GM12878 (cell line): Measurements from ENCODE around the gene ZNF814. TPM values are rescaled to one million over a fixed set of nuclear protein-coding genes. Genes with fewer than 3 reads are reported as not detected.
A peak's percentile ranks its signal among the peaks of the same experiment; 100 is the strongest.

ENCODE experiments used
- ATAC-seq: fragments of 200-7000 bp; cut with Tn5 transposase; 3 replicates; pipeline ENCODE4 v1.9.1; 2020; ENCODE audit warnings: mild to moderate bottlenecking, moderate library complexity
- BruUV-seq: library from RNA; stranded (reverse); fragments of 400-500 nt; replicated peaks from 2 replicates; lab custom pipeline; 2021; lab: Mats Ljungman, UMichigan
- CTCF ChIA-PET: fragments of 300-600 bp; sonication (Branson Sonifier 250); formaldehyde crosslinking; extraction: SDS; loops from one replicate; lab custom pipeline; 2021; ENCODE audit warnings: inconsistent platforms; lab: Yijun Ruan, JAX
- POLR2A ChIA-PET: fragments of 350-600 bp; formaldehyde crosslinking; extraction: SDS; loops from one replicate; lab custom pipeline; 2021; ENCODE audit warnings: inconsistent platforms; lab: Charles Lee
- RAD21 ChIA-PET: fragments of 300-600 bp; sonication (Branson Sonifier 250); formaldehyde crosslinking; loops from one replicate; lab custom pipeline; 2023; ENCODE audit warnings: antibody characterized with exemption; ENCODE audit not compliant: unreplicated experiment; lab: Charles Lee
- SMC1A ChIA-PET: fragments of 300-600 bp; sonication (Branson Sonifier 250); formaldehyde crosslinking; loops from one replicate; lab custom pipeline; 2023; ENCODE audit not compliant: unreplicated experiment, uncharacterized antibody; lab: Charles Lee
- DNase-seq: peaks from one replicate; pipeline ENCODE4 v3.0.0-alpha.2; 2011; ENCODE audit warnings: low read depth, low spot score
- FAIRE-seq: peaks from 3 replicates; lab custom pipeline; 2011; peaks lifted over from hg19 to GRCh38; lab: Jason Lieb, UNC
- H2AFZ ChIP-seq: 2 replicates; pipeline ENCODE4 v1.6.0; 2011; ENCODE audit warnings: low read depth, low read length, control low read depth; ENCODE audit not compliant: control insufficient read depth
- H3K27ac ChIP-seq: 2 replicates; pipeline ENCODE4 v1.5.1; 2011; ENCODE audit warnings: control low read depth; ENCODE audit not compliant: control insufficient read depth, insufficient read depth
- H3K27me3 ChIP-seq, 2 experiments: replicated peaks in 1 of 2; 2 replicates each; pipeline versions ENCODE4 v1.6.0 to v1.6.1; 2011; ENCODE audit warnings: low read length in 1 of 2; ENCODE audit not compliant: control insufficient read depth in 2 of 2, insufficient read depth in 2 of 2
- H3K36me3 ChIP-seq, 2 experiments: 2 replicates each; pipeline ENCODE4 v1.5.1; 2011; ENCODE audit warnings: low read length in 1 of 2; ENCODE audit not compliant: control insufficient read depth in 2 of 2, insufficient read depth in 2 of 2
- H3K4me1 ChIP-seq: 2 replicates; pipeline ENCODE4 v1.6.1; 2011; ENCODE audit warnings: mild to moderate bottlenecking, low read length, moderate library complexity, mixed read lengths; ENCODE audit not compliant: control insufficient read depth, insufficient read depth
- H3K4me2 ChIP-seq: 2 replicates; pipeline ENCODE4 v1.6.0; 2011; ENCODE audit warnings: control low read depth; ENCODE audit not compliant: control insufficient read depth, insufficient read depth
- H3K4me3 ChIP-seq: fragments of 200-600 bp; sonication (generic); 2 replicates; pipeline ENCODE4 v1.5.1; 2016
- H3K79me2 ChIP-seq: 2 replicates; pipeline ENCODE4 v1.6.0; 2011; ENCODE audit warnings: low read length; ENCODE audit not compliant: control insufficient read depth, insufficient read depth
- H3K9ac ChIP-seq: 2 replicates; pipeline ENCODE4 v1.8.0; 2011; ENCODE audit warnings: low read length, control low read depth, mixed read lengths; ENCODE audit not compliant: control insufficient read depth, insufficient read depth
- H3K9me3 ChIP-seq: replicated peaks from 3 replicates; pipeline ENCODE4 v1.5.1; 2011; ENCODE audit warnings: mild to moderate bottlenecking, low read length; ENCODE audit not compliant: control insufficient read depth, insufficient read depth
- H4K20me1 ChIP-seq: 2 replicates; pipeline ENCODE4 v1.6.0; 2011; ENCODE audit not compliant: control insufficient read depth, insufficient read depth
- EP300 ChIP-seq, 2 experiments: fragments of 150-350 bp in 1 of 2; IDR thresholded peaks; 2 replicates each; pipeline ENCODE4 v1.6.1; 2011 to 2012; ENCODE audit warnings: low read depth in 2 of 2, low read length in 2 of 2, borderline replicate concordance in 1 of 2, improper control_type of control experiment in 1 of 2, inconsistent platforms in 1 of 2; ENCODE audit not compliant: control insufficient read depth in 1 of 2
- GABPA ChIP-seq: IDR thresholded peaks from 2 replicates; pipeline ENCODE4 v1.6.1; 2014; ENCODE audit warnings: antibody characterized with exemption, low read depth, mild to moderate bottlenecking, inconsistent platforms
- HDAC6 ChIP-seq: fragments of 200-600 bp; sonication (generic); IDR thresholded peaks from one replicate; pipeline ENCODE4 v1.8.0; 2017; ENCODE audit warnings: antibody characterized with exemption; ENCODE audit not compliant: unreplicated experiment
- LARP7 ChIP-seq: fragments of 450-650 bp; IDR thresholded peaks from 2 replicates; pipeline ENCODE4 v1.6.1; 2017; ENCODE audit warnings: mild to moderate bottlenecking
- NFXL1 ChIP-seq: fragments of 450-650 bp; IDR thresholded peaks from 2 replicates; pipeline ENCODE4 v1.6.1; 2017; ENCODE audit warnings: antibody characterized with exemption, mild to moderate bottlenecking, borderline replicate concordance
- SMC3 ChIP-seq: IDR thresholded peaks from 2 replicates; pipeline ENCODE4 v1.6.1; 2011; ENCODE audit warnings: low read length, improper control_type of control experiment, borderline replicate concordance
- YY1 ChIP-seq: IDR thresholded peaks from 2 replicates; pipeline ENCODE4 v1.6.1; 2011; ENCODE audit warnings: low read depth, mild to moderate bottlenecking, low read length
- ZNF687 ChIP-seq: fragments of 450-650 bp; IDR thresholded peaks from 2 replicates; pipeline ENCODE4 v1.6.1; 2017; ENCODE audit warnings: mild to moderate bottlenecking, moderate library complexity
- WGBS: methylation state at CpG from one replicate; pipeline ENCODE4 v1.1.6; 2016; ENCODE audit warnings: low lambda C conversion rate; ENCODE audit not compliant: insufficient replicate concordance, insufficient coverage; ENCODE audit errors: missing lambda C conversion rate; 5-methylcytosine and 5-hydroxymethylcytosine counted together
- in situ Hi-C: fragments of 300-500 bp; cut with MboI; formaldehyde crosslinking; loops from 9 replicates; pipeline ENCODE4 v1.14.3; 2018; ENCODE audit warnings: mixed read lengths
- intact Hi-C: fragments of 100-400 bp; cut with micrococcal nuclease; formaldehyde crosslinking; loops from one replicate; pipeline ENCODE4 v1.14.2; 2022; ENCODE audit not compliant: unreplicated experiment
- polyA plus RNA-seq, 11 experiments: library from polyadenylated mRNA; depleted of rRNA in 4 of 11; unstranded in 6 of 11; stranded (reverse) in 5 of 11; fragments of >200 nt; fragmentation: Nextera tagmentation in 4 of 11; fragmentation: Illumina TruSeq in 1 of 11; extraction: Ambion mirVana in 4 of 11; extraction: Trizol in 1 of 11; gene quantifications; 1 replicate in 1 of 11; 2 replicates in 10 of 11; pipeline versions ENCODE4 v1.2.1 to v1.2.3, GENCODE V29; 2011 to 2016; ENCODE audit warnings: inconsistent platforms in 2 of 11, missing spikeins in 2 of 11, low read depth in 1 of 11
- total RNA-seq, 4 experiments: library from RNA; depleted of rRNA in 3 of 4; stranded (reverse); fragments of >200 nt in 3 of 4; fragmentation: Illumina TruSeq in 1 of 4; extraction: Trizol in 1 of 4; gene quantifications; 2 replicates each; pipeline versions ENCODE4 v1.2.1 to v1.2.3, GENCODE V29; 2013 to 2021
- TF ChIP-seq, protein P1 (sequence below): fragments of 450-650 bp; conservative IDR thresholded peaks from 2 replicates; pipeline ENCODE4 v1.6.1; 2017; ENCODE audit warnings: mild to moderate bottlenecking, moderate library complexity
- TF ChIP-seq, protein P2 (sequence below): fragments of 450-650 bp; IDR thresholded peaks from 2 replicates; pipeline ENCODE4 v1.6.1; 2016; ENCODE audit warnings: mild to moderate bottlenecking, moderate library complexity, borderline replicate concordance
- TF ChIP-seq, protein P3 (sequence below): IDR thresholded peaks from 2 replicates; pipeline ENCODE4 v1.6.1; 2012; ENCODE audit warnings: low read depth, low read length, improper control_type of control experiment

Gene ZNF814
- total and polyA plus RNA-seq, 10 of the 15 experiments (the other 5 are each of a cell fraction or from before 2014, with no cell fraction given) = 10.9 to 31.0 (median 21.6) TPM

DNA sequence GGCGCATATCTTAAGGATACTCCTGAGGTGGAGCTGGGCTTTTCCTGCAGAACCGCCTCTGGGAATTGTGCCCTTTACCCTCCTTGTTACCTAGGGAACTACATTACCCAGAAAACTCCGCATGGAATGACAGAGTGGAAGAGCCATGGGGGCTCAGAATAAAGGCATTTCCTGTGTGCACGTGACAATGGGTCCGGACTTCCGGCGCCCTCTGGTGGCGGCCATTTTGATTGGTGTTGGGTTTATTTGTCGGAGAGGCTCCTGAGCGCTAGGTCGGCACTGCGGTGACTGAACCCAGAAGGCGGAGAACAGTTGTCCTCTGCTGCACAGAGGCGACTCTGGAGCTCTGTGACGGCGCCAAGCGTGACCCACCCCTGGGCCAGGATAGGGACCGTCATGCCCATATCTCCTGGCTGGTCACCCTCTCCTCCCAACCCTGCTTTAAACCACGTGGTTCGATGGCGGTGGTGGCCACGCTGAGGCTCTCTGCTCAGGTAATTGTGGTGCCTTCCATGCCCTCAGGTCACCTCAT lies 58.7 kb downstream of the ZNF814 start, which contains the start of gene ZNF587B:
Gene ZNF587B, plus strand, starts transcription at position 229 of the 532 bp plus-strand sequence. Its CDS starts 230 bp downstream, at position 459.
- no peak within 1 kb of the TSS for H2AFZ ChIP-seq
- ChIA-PET SMC1A (interaction anchor here (1.7 kb wide), 1 partner anchor 92 kb away, joined by 5 read pairs; no protein-coding TSS in a partner anchor), CTCF (interaction anchor here (1.4 kb wide), 1 partner anchor 11 kb away, joined by 3 read pairs; no protein-coding TSS in a partner anchor), RAD21 (no interaction called here), POLR2A (no interaction called here)
- FAIRE-seq (peak; percentile 61), DNase-seq (no peak), ATAC-seq (peak; percentile 44)
- in situ Hi-C loops (no loop called here), intact Hi-C loops (no loop called here)
- H3K36me3 ChIP-seq = peaks cover 0 to 12% of the 10 kb centered on the region in 2 experiments; a peak in 3 of 4 replicates
- H3K4me1 ChIP-seq = no peaks in the 10 kb centered on the region
- no peaks in the 10 kb centered on the region for H3K27me3 ChIP-seq
- H4K20me1 ChIP-seq = no peaks in the 10 kb centered on the region
- BruUV-seq = no TSS peak
- no peak within 1 kb of the TSS for H3K27ac ChIP-seq
- H3K9me3 ChIP-seq = peaks cover 1% of the 10 kb centered on the region; the same call in 1 of the 3 replicates
- peaks cover 14% of the 10 kb centered on the region for H3K79me2 ChIP-seq
- H3K4me2 ChIP-seq = no peak within 1 kb of the TSS
- no peak within 1 kb of the TSS for H3K9ac ChIP-seq
- 77% methylated on average over 22 of the region's 22 CpGs for WGBS
- H3K4me3 ChIP-seq = no peak within 1 kb of the TSS
- TF ChIP-seq, protein P1, sequence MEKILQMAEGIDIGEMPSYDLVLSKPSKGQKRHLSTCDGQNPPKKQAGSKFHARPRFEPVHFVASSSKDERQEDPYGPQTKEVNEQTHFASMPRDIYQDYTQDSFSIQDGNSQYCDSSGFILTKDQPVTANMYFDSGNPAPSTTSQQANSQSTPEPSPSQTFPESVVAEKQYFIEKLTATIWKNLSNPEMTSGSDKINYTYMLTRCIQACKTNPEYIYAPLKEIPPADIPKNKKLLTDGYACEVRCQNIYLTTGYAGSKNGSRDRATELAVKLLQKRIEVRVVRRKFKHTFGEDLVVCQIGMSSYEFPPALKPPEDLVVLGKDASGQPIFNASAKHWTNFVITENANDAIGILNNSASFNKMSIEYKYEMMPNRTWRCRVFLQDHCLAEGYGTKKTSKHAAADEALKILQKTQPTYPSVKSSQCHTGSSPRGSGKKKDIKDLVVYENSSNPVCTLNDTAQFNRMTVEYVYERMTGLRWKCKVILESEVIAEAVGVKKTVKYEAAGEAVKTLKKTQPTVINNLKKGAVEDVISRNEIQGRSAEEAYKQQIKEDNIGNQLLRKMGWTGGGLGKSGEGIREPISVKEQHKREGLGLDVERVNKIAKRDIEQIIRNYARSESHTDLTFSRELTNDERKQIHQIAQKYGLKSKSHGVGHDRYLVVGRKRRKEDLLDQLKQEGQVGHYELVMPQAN = no peak
- peak; percentile 67; the same call in 1 of the 2 replicates for TF ChIP-seq GABPA
- TF ChIP-seq SMC3 = 0 out of 2 replicates have a peak, but pooled peaks have one; percentile 16
- TF ChIP-seq NFXL1 = no peak
- TF ChIP-seq, protein P2, sequence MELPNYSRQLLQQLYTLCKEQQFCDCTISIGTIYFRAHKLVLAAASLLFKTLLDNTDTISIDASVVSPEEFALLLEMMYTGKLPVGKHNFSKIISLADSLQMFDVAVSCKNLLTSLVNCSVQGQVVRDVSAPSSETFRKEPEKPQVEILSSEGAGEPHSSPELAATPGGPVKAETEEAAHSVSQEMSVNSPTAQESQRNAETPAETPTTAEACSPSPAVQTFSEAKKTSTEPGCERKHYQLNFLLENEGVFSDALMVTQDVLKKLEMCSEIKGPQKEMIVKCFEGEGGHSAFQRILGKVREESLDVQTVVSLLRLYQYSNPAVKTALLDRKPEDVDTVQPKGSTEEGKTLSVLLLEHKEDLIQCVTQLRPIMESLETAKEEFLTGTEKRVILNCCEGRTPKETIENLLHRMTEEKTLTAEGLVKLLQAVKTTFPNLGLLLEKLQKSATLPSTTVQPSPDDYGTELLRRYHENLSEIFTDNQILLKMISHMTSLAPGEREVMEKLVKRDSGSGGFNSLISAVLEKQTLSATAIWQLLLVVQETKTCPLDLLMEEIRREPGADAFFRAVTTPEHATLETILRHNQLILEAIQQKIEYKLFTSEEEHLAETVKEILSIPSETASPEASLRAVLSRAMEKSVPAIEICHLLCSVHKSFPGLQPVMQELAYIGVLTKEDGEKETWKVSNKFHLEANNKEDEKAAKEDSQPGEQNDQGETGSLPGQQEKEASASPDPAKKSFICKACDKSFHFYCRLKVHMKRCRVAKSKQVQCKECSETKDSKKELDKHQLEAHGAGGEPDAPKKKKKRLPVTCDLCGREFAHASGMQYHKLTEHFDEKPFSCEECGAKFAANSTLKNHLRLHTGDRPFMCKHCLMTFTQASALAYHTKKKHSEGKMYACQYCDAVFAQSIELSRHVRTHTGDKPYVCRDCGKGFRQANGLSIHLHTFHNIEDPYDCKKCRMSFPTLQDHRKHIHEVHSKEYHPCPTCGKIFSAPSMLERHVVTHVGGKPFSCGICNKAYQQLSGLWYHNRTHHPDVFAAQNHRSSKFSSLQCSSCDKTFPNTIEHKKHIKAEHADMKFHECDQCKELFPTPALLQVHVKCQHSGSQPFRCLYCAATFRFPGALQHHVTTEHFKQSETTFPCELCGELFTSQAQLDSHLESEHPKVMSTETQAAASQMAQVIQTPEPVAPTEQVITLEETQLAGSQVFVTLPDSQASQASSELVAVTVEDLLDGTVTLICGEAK = 0 out of 2 replicates have a peak, but pooled peaks have one; percentile 20
- TF ChIP-seq, protein P3, sequence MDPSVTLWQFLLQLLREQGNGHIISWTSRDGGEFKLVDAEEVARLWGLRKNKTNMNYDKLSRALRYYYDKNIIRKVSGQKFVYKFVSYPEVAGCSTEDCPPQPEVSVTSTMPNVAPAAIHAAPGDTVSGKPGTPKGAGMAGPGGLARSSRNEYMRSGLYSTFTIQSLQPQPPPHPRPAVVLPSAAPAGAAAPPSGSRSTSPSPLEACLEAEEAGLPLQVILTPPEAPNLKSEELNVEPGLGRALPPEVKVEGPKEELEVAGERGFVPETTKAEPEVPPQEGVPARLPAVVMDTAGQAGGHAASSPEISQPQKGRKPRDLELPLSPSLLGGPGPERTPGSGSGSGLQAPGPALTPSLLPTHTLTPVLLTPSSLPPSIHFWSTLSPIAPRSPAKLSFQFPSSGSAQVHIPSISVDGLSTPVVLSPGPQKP = 0 out of 2 replicates have a peak, but pooled peaks have one; percentile 5
- peak; percentile 82 for TF ChIP-seq YY1
- TF ChIP-seq ZNF687 = no peak
- TF ChIP-seq HDAC6 = no peak
- TF ChIP-seq EP300 (IDR thresholded peaks at IDR 0.05; ENCODE audit: borderline replicate concordance in 1 of 2, control insufficient read depth in 1 of 2, low read depth in 2 of 2, low read length in 2 of 2) = no peak
- no peak for TF ChIP-seq LARP7
